Measurements from ENCODE around the gene JMJD1C. TPM values are rescaled to one million over a fixed set of nuclear protein-coding genes. Genes with fewer than 3 reads are reported as not detected.

Gene JMJD1C
- total and polyA plus RNA-seq, 2 donors (not counting 3 experiments of a cell fraction or from before 2014, with no cell fraction given) = 32.1 to 97.1 TPM

DNA sequence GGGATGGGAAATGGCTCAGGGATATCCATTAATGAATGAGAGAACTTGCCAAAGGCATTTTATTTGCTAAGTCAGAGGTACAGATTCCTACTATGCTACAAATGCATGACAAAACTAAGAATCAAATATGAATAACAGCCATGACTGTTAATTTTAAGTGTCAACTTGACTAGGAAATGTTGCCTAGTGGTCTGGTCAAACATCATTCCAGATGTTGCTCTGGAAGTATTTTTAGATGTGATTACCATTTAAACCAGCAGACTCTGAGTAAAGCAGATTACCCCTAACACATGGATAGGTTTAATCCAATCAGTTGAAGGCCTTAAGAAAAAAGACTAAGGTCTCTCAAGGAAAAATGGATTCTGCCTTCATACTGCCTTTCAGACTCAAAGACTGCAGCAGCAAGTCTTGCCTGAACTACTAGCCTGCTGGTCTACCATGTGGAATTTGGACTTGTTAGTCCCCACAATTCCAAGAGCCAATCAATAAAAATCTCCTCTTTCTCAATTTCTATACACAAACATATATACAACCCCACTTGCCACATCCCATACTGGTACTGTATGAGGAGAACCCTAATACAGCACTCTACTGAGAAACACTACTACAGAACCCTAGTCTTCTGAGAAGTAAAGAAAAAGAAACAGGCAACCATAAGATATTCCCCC lies 213.5 kb downstream of the JMJD1C start:
- DNase-seq (ENCODE audit: low read depth, low spot score) (no peak), FAIRE-seq (no peak)
- intact Hi-C loops (cut with micrococcal nuclease) (no loop called here), dilution Hi-C loops (cut with MboI; ENCODE audit: extremely low pct_ligation_motif_present, low sequenced_read_pairs) (no loop called here)
- no peaks in the 10 kb centered on the region for H3K27me3 ChIP-seq (ENCODE audit: control insufficient read depth in 2 of 2, insufficient read depth in 2 of 2, low read length in 2 of 2)
- CTCF ChIA-PET = interaction anchor here (0.6 kb wide), 1 partner anchor 85 kb away, joined by 3 read pairs; no protein-coding TSS in a partner anchor
- no peaks in the 10 kb centered on the region for H3K9me3 ChIP-seq (replicated peaks; ENCODE audit: control insufficient read depth, insufficient read depth, low read length)
- H3K27ac ChIP-seq (ENCODE audit: insufficient read depth, low read depth, low read length) = no peak overlapping the region
- no peak overlapping the region for H3K4me2 ChIP-seq (ENCODE audit: insufficient read depth, low read length)
- POLR2A ChIA-PET = no interaction called here
- no peak overlapping the region for H2AFZ ChIP-seq (ENCODE audit: low read depth, low read length)
- TF ChIP-seq JUN (IDR thresholded peaks at IDR 0.05; ENCODE audit: borderline replicate concordance, insufficient read depth, insufficient read length, low read depth) = no peak
- TF ChIP-seq POLR2AphosphoS5 (IDR thresholded peaks at IDR 0.05; ENCODE audit: insufficient read depth, low read depth, low read length) = no peak
- no peak for TF ChIP-seq MYC (IDR thresholded peaks at IDR 0.05; ENCODE audit: low read depth, low read length)
- TF ChIP-seq GATA2 (IDR thresholded peaks at IDR 0.05; ENCODE audit: insufficient read depth, insufficient read length, low read depth, low read length) = no peak
- TF ChIP-seq FOS (IDR thresholded peaks at IDR 0.05; ENCODE audit: borderline replicate concordance, insufficient read depth, low read length) = no peak
- no peak for TF ChIP-seq EZH2 (IDR thresholded peaks at IDR 0.05; ENCODE audit: borderline replicate concordance, low read depth, low read length, severe bottlenecking)
- no peak for TF ChIP-seq MAX (IDR thresholded peaks at IDR 0.05; ENCODE audit: insufficient read depth, insufficient read length)
- TF ChIP-seq CTCF (IDR thresholded peaks at IDR 0.05; ENCODE audit: extremely low read depth in 1 of 2, insufficient read depth in 1 of 2, low read depth in 1 of 2, low read length in 2 of 2) = no peak
- no peak for TF ChIP-seq POLR2A (IDR thresholded peaks at IDR 0.05; ENCODE audit: low read depth, low read length)
- no peak overlapping the region for H3K9ac ChIP-seq (replicated peaks; ENCODE audit: extremely low read depth, insufficient read depth, low read length)
- peaks cover 21% of the 10 kb centered on the region for H3K4me1 ChIP-seq (ENCODE audit: control insufficient read depth, extremely low read depth, insufficient read depth, low read length)
- no TSS peak for BruUV-seq (replicated peaks)
- no peaks in the 10 kb centered on the region for H3K9me1 ChIP-seq (replicated peaks; ENCODE audit: control insufficient read depth, extremely low read depth, insufficient read depth, low read length)
- peaks cover 12% of the 10 kb centered on the region for H4K20me1 ChIP-seq (replicated peaks; ENCODE audit: control insufficient read depth, extremely low read depth, insufficient read depth, low read length)
- no peak overlapping the region for H3K4me3 ChIP-seq (replicated peaks in 1 of 3; ENCODE audit: insufficient read depth in 1 of 3, low read depth in 1 of 3, low read length in 3 of 3)
- peaks cover 100% of the 10 kb centered on the region for H3K79me2 ChIP-seq (ENCODE audit: control insufficient read depth, insufficient read depth, low read length)
- no peaks in the 10 kb centered on the region for H3K36me3 ChIP-seq (ENCODE audit: control insufficient read depth in 2 of 2, extremely low read depth in 1 of 2, insufficient read depth in 2 of 2, low read length in 2 of 2)

Measured in endothelial cell of umbilical vein (primary cell).